Activated CD8-positive, alpha-beta memory T cell treated with anti-CD3 and anti-CD28 coated beads, Interleukin-2, amount 10 ng/mL, durations not matched to agents 7 days and 5 days (primary cell): ENCODE results near the gene RHOT1. TPM values are rescaled to one million over a fixed set of nuclear protein-coding genes. Genes with fewer than 3 reads are reported as not detected.
"Not testable (repeated sequence)": the region's sequence is repeated elsewhere in the genome, so short reads cannot be mapped to it uniquely, and the experiment has no call there.

Experiments
- ATAC-seq: fragments of 150-1000 bp; cut with Tn5 transposase; one replicate; pipeline ENCODE4 v1.10.0; 2021; ENCODE audit warnings: moderate library complexity
- CTCF ChIA-PET: fragments of 350-600 bp; sonication (Branson Sonifier 250); formaldehyde crosslinking; loops from one replicate; lab custom pipeline; 2021; ENCODE audit warnings: antibody characterized with exemption; lab: Charles Lee
- DNase-seq: peaks from one replicate; pipeline ENCODE4 v3.0.0-alpha.2; 2020
- H3K27ac Mint-ChIP-seq: one replicate; pipeline ENCODE4 v1.8.0; 2021; ENCODE audit warnings: mild to moderate bottlenecking, mixed read lengths
- H3K27me3 Mint-ChIP-seq: one replicate; pipeline ENCODE4 v1.8.0; 2021; ENCODE audit warnings: mixed read lengths
- H3K36me3 Mint-ChIP-seq: one replicate; pipeline ENCODE4 v1.8.0; 2021; ENCODE audit warnings: mild to moderate bottlenecking, mixed read lengths
- H3K4me1 Mint-ChIP-seq: one replicate; pipeline ENCODE4 v1.8.0; 2021; ENCODE audit warnings: mixed read lengths
- H3K4me3 Mint-ChIP-seq: one replicate; pipeline ENCODE4 v1.8.0; 2021; ENCODE audit warnings: mild to moderate bottlenecking, moderate library complexity, mixed read lengths
- H3K9me3 Mint-ChIP-seq: one replicate; pipeline ENCODE4 v1.8.0; 2022; ENCODE audit warnings: low read depth, mixed read lengths
- total RNA-seq, 2 experiments: library from RNA; stranded (reverse); gene quantifications; one replicate each; pipeline ENCODE4 v1.2.3, GENCODE V29; 2021

The RHOT1 gene
- total RNA-seq, 2 experiments from 2014 or later = 25.7 to 28.2 TPM

GRCh38 chr17:32126746-32127145, 15.6 kb upstream of the RHOT1 start:
- peak overlapping the region; percentile 93 for H3K4me3 Mint-ChIP-seq

DNA sequence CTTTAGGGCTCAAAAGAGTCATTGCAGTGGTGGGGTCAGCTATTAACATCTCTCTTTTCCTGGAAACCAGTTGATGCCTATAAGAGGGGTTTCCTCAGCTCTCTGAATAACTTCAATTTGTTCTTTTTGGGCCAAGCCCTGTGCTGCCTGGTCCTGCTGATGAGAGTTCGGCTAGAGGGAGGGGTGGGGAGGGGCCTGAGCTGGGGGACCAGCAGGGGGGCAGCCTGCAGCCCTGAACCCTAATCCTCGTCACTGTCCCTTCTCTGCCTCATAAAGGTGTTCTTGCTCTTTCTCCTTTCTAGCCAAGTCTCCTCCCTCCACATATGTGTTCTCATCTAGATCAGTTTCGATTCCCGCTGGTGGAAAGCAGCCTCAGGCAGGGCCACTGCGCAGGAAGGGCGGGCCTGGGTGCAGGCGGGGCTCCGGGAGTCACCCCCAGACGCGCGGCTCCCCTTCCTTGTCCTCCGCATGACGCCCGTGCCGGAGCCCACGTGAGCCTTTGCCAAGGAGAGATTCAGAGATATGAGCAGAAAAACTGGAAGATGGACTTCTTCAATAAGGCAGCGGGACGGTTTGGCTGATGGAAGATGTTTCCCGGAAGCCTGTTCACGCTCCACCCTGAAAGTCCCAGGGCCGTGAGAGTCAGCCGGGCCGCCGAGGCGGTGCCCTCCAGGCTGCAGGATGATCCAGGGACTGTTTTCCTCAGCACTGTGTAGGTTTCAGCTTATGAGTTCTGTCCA, 15.0 kb upstream of the RHOT1 start:
- DNase-seq (peak; percentile 96), ATAC-seq (peak; percentile 100)
- H3K4me1 Mint-ChIP-seq = peaks cover 33% of the 10 kb centered on the region
- peak overlapping the region; percentile 96 for H3K27ac Mint-ChIP-seq
- H3K36me3 Mint-ChIP-seq = peaks cover 25% of the 10 kb centered on the region
- CTCF ChIA-PET = interaction anchor here (1.8 to 5.4 kb wide), 3 partner anchors 11 to 119 kb away, joined by 4 to 38 read pairs (median 28); partner anchors contain the start of genes LRRC37B and RHOT1
- no peaks in the 10 kb centered on the region for H3K9me3 Mint-ChIP-seq
- H3K4me3 Mint-ChIP-seq = peak overlapping the region; percentile 93
- H3K27me3 Mint-ChIP-seq = no peaks in the 10 kb centered on the region

More at GRCh38 chr17:32126746-32127145, 15.6 kb upstream of the RHOT1 start:
- H3K9me3 Mint-ChIP-seq = no peaks in the 10 kb centered on the region
- peaks cover 33% of the 10 kb centered on the region for H3K4me1 Mint-ChIP-seq
- ATAC-seq (no peak), DNase-seq (no peak)
- H3K27me3 Mint-ChIP-seq = no peaks in the 10 kb centered on the region
- CTCF ChIA-PET = interaction anchor here (0.7 to 5.4 kb wide), 2 partner anchors 119 to 677 kb away, joined by 3 to 28 read pairs; partner anchors contain the start of gene LRRC37B
- peak overlapping the region; percentile 96 for H3K27ac Mint-ChIP-seq
- peaks cover 25% of the 10 kb centered on the region for H3K36me3 Mint-ChIP-seq

DNA sequence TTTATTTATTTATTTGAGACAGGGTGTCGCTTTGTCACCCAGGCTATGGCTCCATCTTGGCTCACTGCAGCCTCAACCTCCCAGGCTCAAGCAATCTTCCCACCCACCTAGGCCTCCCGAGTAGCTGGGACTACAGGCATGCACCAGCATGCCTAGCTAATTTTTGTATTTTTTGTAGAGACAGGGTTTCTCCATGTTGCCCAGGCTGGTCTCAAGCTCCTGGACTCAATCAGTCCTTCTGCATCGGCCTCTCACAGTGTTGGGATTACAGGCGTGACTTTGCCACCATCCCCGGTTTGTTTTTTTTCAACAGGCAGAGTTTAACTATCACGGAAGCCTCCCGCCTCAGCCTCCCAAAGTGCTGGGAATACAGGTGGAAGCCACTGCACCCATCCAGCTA, 13.8 kb upstream of the RHOT1 start:
- not testable (repeated sequence) for ATAC-seq, DNase-seq, H3K9me3 Mint-ChIP-seq, H3K27me3 Mint-ChIP-seq
- peak overlapping the region; percentile 93 for H3K4me3 Mint-ChIP-seq
- CTCF ChIA-PET = interaction anchor here (1.0 to 5.4 kb wide), 6 partner anchors 10 to 248 kb away, joined by 3 to 38 read pairs (median 6); partner anchors contain the start of genes LRRC37B and RHOT1
- peaks cover 33% of the 10 kb centered on the region for H3K4me1 Mint-ChIP-seq
- H3K27ac Mint-ChIP-seq = peak overlapping the region; percentile 96
- peaks cover 25% of the 10 kb centered on the region for H3K36me3 Mint-ChIP-seq

GRCh38 chr17:32135497-32136117, 6.7 kb upstream of the RHOT1 start:
- DNase-seq = peak; percentile 64
- H3K9me3 Mint-ChIP-seq, H3K36me3 Mint-ChIP-seq, H3K27ac Mint-ChIP-seq, H3K27me3 Mint-ChIP-seq, ATAC-seq, H3K4me3 Mint-ChIP-seq: not testable (repeated sequence)
- H3K4me1 Mint-ChIP-seq = peaks cover 18% of the 10 kb centered on the region
- CTCF ChIA-PET = interaction anchor here (1.1 to 8.7 kb wide), 4 partner anchors 11 to 128 kb away, joined by 3 to 106 read pairs (median 4); partner anchors contain the start of gene LRRC37B

GRCh38 chr17:32136856-32137255, 5.4 kb upstream of the RHOT1 start:
- Mint-ChIP-seq H3K9me3 (no peaks in the 10 kb centered on the region), H3K4me3 (no peak overlapping the region), H3K4me1 (peaks cover 22% of the 10 kb centered on the region), H3K27ac (no peak overlapping the region), H3K27me3 (no peaks in the 10 kb centered on the region), H3K36me3 (no peaks in the 10 kb centered on the region)
- DNase-seq (peak; percentile 50), ATAC-seq (peak; percentile 76)
- CTCF ChIA-PET = interaction anchor here (2.3 to 8.7 kb wide), 3 partner anchors 8 to 130 kb away, joined by 5 to 106 read pairs (median 38); partner anchors contain the start of gene LRRC37B

GRCh38 chr17:32139504-32139903, 2.8 kb upstream of the RHOT1 start:
- CTCF ChIA-PET = interaction anchor here (0.6 to 8.7 kb wide), 14 partner anchors 10 to 305 kb away, joined by 3 to 106 read pairs (median 4); partner anchors contain the start of genes LRRC37B, PSMD11, SUZ12 and UTP6
- not testable (repeated sequence) for H3K36me3 Mint-ChIP-seq, H3K9me3 Mint-ChIP-seq, ATAC-seq, H3K27me3 Mint-ChIP-seq, H3K4me3 Mint-ChIP-seq, DNase-seq, H3K27ac Mint-ChIP-seq
- H3K4me1 Mint-ChIP-seq = peaks cover 34% of the 10 kb centered on the region

DNA sequence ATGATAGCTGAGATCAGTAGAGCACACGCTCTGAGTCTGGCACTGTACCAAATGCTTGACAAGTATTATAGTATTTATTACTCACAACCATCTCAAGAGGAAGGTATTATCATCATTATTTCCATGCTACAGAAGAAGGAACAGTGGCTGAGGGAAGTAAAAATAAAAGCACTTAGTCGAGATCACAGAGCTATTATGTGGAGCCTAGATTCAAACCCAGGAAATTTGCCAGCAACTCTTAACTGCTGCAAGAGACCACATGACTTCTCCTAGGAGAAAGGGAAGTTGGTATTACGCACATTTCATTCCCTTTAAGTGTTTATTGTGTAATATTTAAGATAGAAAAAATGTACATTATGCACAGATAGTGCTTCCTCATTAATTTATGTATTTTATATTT, 1.0 kb upstream of the RHOT1 start:
- CTCF ChIA-PET = interaction anchor here (0.6 to 8.7 kb wide), 10 partner anchors 11 to 227 kb away, joined by 3 to 106 read pairs (median 4); partner anchors contain the start of gene LRRC37B
- Mint-ChIP-seq H3K4me3 (peak overlapping the region; percentile 99), H3K27ac (peak overlapping the region; percentile 81), H3K4me1 (peaks cover 35% of the 10 kb centered on the region), H3K36me3 (peaks cover 2% of the 10 kb centered on the region), H3K9me3 (no peaks in the 10 kb centered on the region), H3K27me3 (no peaks in the 10 kb centered on the region)
- DNase-seq = no peak
- ATAC-seq = no peak

DNA sequence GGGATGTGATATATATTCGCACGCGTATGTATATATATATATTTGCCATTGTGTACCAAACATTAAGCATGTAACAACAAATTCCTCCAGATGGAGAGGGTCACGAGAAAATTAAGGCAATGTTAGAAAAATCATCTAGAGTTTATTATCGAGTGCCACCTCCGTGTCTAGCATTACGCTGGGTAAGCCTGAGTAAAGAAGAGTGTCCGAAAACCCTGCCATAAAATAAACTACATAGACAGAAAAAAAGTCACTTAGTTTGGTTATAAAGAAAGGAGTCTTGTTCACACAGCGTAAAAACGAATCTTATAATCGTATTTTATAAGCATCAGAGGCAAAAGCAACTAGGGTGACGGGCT, 644 bp upstream of the RHOT1 start:
- H3K27me3 Mint-ChIP-seq = no peaks in the 10 kb centered on the region
- CTCF ChIA-PET = interaction anchor here (0.6 to 8.7 kb wide), 13 partner anchors 11 to 207 kb away, joined by 3 to 106 read pairs (median 4); partner anchors contain the start of gene LRRC37B
- H3K27ac Mint-ChIP-seq = peak overlapping the region; percentile 81
- DNase-seq = no peak
- ATAC-seq = no peak
- peak overlapping the region; percentile 99 for H3K4me3 Mint-ChIP-seq
- peaks cover 2% of the 10 kb centered on the region for H3K36me3 Mint-ChIP-seq
- H3K9me3 Mint-ChIP-seq = no peaks in the 10 kb centered on the region
- peaks cover 32% of the 10 kb centered on the region for H3K4me1 Mint-ChIP-seq

DNA sequence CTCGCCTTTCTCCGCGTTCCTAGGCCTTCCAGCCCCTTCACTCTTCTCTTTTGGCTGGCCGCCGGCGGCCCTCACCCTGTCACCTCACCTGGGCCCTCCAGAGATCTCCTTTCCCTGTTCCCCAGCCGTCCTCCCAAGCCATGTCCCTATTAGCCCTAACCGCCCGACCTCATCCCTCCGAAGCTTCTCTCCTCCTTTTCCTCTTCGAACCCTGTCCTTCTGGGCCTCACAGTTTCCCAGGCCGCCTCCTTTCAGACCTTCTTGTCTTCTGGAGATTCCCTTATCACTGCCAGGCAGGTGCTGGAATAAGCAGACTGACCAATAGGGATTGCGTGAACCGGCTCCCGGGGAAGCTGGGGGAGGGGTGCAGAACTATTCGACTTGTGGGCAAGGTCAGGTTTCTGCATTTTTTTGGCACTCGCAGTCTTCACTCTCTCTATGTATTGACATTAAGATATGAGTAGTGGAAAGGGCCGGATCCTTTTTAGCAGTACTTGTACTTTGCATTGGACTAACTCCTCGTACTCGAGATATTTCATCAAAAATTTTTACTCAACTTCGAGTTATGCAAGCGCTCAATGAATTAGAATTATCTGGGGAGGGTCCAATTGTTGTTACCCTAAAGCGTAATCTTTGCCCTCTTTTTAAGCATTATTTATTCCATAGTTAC, 690 bp downstream of the RHOT1 start:
- peak; percentile 2 for ATAC-seq
- H3K27me3 Mint-ChIP-seq = no peaks in the 10 kb centered on the region
- no peaks in the 10 kb centered on the region for H3K9me3 Mint-ChIP-seq
- peak; percentile 54 for DNase-seq
- H3K4me1 Mint-ChIP-seq = peaks cover 27% of the 10 kb centered on the region
- CTCF ChIA-PET = interaction anchor here (1.0 to 8.7 kb wide), 6 partner anchors 13 to 156 kb away, joined by 3 to 106 read pairs (median 4); partner anchors contain the start of gene LRRC37B
- H3K27ac Mint-ChIP-seq = peak overlapping the region; percentile 86
- peak overlapping the region; percentile 99 for H3K4me3 Mint-ChIP-seq
- peaks cover 2% of the 10 kb centered on the region for H3K36me3 Mint-ChIP-seq

- ATAC-seq (no peak), DNase-seq (no peak)
- Mint-ChIP-seq H3K36me3 (peaks cover 2% of the 10 kb centered on the region), H3K4me1 (peaks cover 29% of the 10 kb centered on the region), H3K9me3 (no peaks in the 10 kb centered on the region), H3K4me3 (peak overlapping the region; percentile 99), H3K27ac (peak overlapping the region; percentile 86), H3K27me3 (no peaks in the 10 kb centered on the region)
- CTCF ChIA-PET = interaction anchor here (1.6 to 8.7 kb wide), 3 partner anchors 13 to 136 kb away, joined by 3 to 106 read pairs (median 5); partner anchors contain the start of gene LRRC37B
Observed at GRCh38 chr17:32143527-32143870, 1.2 kb downstream of the RHOT1 start.

GRCh38 chr17:32144442-32144841, 2.1 kb downstream of the RHOT1 start:
- H3K27ac Mint-ChIP-seq, DNase-seq, H3K36me3 Mint-ChIP-seq, ATAC-seq, H3K27me3 Mint-ChIP-seq, H3K9me3 Mint-ChIP-seq, H3K4me3 Mint-ChIP-seq: not testable (repeated sequence)
- CTCF ChIA-PET = interaction anchor here (1.0 to 1.7 kb wide), 3 partner anchors 12 to 138 kb away, joined by 3 to 5 read pairs (median 5); partner anchors contain the start of gene LRRC37B
- H3K4me1 Mint-ChIP-seq = peaks cover 28% of the 10 kb centered on the region

- ATAC-seq (no peak), DNase-seq (no peak)
- H3K27ac Mint-ChIP-seq = no peak overlapping the region
- peaks cover 14% of the 10 kb centered on the region for H3K4me1 Mint-ChIP-seq
- H3K36me3 Mint-ChIP-seq = peaks cover 8% of the 10 kb centered on the region
- no peaks in the 10 kb centered on the region for H3K9me3 Mint-ChIP-seq
- CTCF ChIA-PET = interaction anchor here (0.9 kb wide), 1 partner anchor 19 kb away, joined by 3 read pairs; no protein-coding TSS in a partner anchor
- H3K27me3 Mint-ChIP-seq = no peaks in the 10 kb centered on the region
- H3K4me3 Mint-ChIP-seq = no peak overlapping the region
Observed at GRCh38 chr17:32148351-32148750, 6.0 kb downstream of the RHOT1 start.
